HEK293 (cell line): Measurements from ENCODE around the gene SLC10A7.
A peak's percentile ranks its signal among the peaks of the same experiment; 100 is the strongest.

Experiments
- CTCF ChIA-PET: fragments of 350-600 bp; formaldehyde crosslinking; extraction: SDS; loops from one replicate; lab custom pipeline; 2021; ENCODE audit warnings: antibody characterized with exemption; lab: Yijun Ruan, JAX
- POLR2A ChIA-PET: fragments of 300-600 bp; formaldehyde crosslinking; extraction: SDS; loops from one replicate; lab custom pipeline; 2020; ENCODE audit warnings: antibody characterized with exemption, inconsistent platforms; lab: Yijun Ruan, JAX
- H3K27ac ChIP-seq: fragments of 200-500 bp; sonication (Bioruptor generic); 2 replicates; pipeline ENCODE4 v1.5.1; 2014; ENCODE audit warnings: low read depth, low read length, control low read depth, inconsistent platforms; ENCODE audit errors: extremely low read depth
- H3K36me3 ChIP-seq, 2 experiments: fragments of 200-500 bp in 1 of 2; sonication (Bioruptor generic) in 1 of 2; 1 replicate in 1 of 2; 2 replicates in 1 of 2; pipeline ENCODE4 v1.5.1; 2014 to 2017; ENCODE audit warnings: inconsistent platforms in 2 of 2, low read length in 2 of 2; ENCODE audit not compliant: control insufficient read depth in 2 of 2, insufficient read depth in 1 of 2
- H3K4me1 ChIP-seq: fragments of 200-500 bp; sonication (Bioruptor generic); 2 replicates; pipeline ENCODE4 v1.5.1; 2014; ENCODE audit warnings: mild to moderate bottlenecking, low read length, inconsistent platforms; ENCODE audit not compliant: control insufficient read depth, insufficient read depth
- H3K4me3 ChIP-seq: 2 replicates; pipeline ENCODE4 v1.5.1; 2011; ENCODE audit warnings: low read depth, mild to moderate bottlenecking, control low read depth, low read length, moderate library complexity
- H3K9me3 ChIP-seq: fragments of 200-500 bp; sonication (Bioruptor generic); 2 replicates; pipeline ENCODE4 v1.5.1; 2014; ENCODE audit warnings: low read depth, low read length, inconsistent platforms; ENCODE audit not compliant: control insufficient read depth, insufficient read depth
- HOXA7 ChIP-seq: sonication (generic); formaldehyde crosslinking; IDR thresholded peaks from 2 replicates; pipeline ENCODE4 v1.8.1; 2022; ENCODE audit warnings: missing genetic modification reagents, borderline replicate concordance
- KLF8 ChIP-seq: fragments of 450-650 bp; formaldehyde crosslinking; IDR thresholded peaks from 2 replicates; pipeline ENCODE4 v1.5.1; 2016; ENCODE audit warnings: missing biosample characterization, missing genetic modification characterization
- OVOL3 ChIP-seq: fragments of 450-650 bp; formaldehyde crosslinking; IDR thresholded peaks from 2 replicates; pipeline ENCODE4 v1.5.1; 2016; ENCODE audit warnings: missing biosample characterization, missing genetic modification characterization
- SETDB1 ChIP-seq: IDR thresholded peaks from one replicate; pipeline ENCODE4 v1.6.1; 2017; ENCODE audit warnings: mild to moderate bottlenecking, low read length, moderate library complexity, mixed read lengths; ENCODE audit not compliant: insufficient read length
- SP7 ChIP-seq: fragments of 450-650 bp; formaldehyde crosslinking; IDR thresholded peaks from 2 replicates; pipeline ENCODE4 v1.5.1; 2016; ENCODE audit warnings: missing biosample characterization, missing genetic modification characterization
- WT1 ChIP-seq: fragments of 450-650 bp; formaldehyde crosslinking; IDR thresholded peaks from 2 replicates; pipeline ENCODE4 v1.5.1; 2016; ENCODE audit warnings: missing biosample characterization, missing genetic modification characterization
- ZNF239 ChIP-seq: fragments of 450-650 bp; formaldehyde crosslinking; IDR thresholded peaks from 2 replicates; pipeline ENCODE4 v1.5.1; 2016; ENCODE audit warnings: missing biosample characterization, missing genetic modification characterization
- ZNF394 ChIP-seq: fragments of 450-650 bp; formaldehyde crosslinking; IDR thresholded peaks from 2 replicates; pipeline ENCODE4 v1.5.1; 2016; ENCODE audit warnings: missing biosample characterization, missing genetic modification characterization, mild to moderate bottlenecking, moderate library complexity, borderline replicate concordance
- ZNF521 ChIP-seq: fragments of 450-650 bp; formaldehyde crosslinking; IDR thresholded peaks from 2 replicates; pipeline ENCODE4 v1.5.1; 2017; ENCODE audit warnings: missing biosample characterization, mild to moderate bottlenecking, missing genetic modification characterization
- ZNF561 ChIP-seq: fragments of 450-650 bp; IDR thresholded peaks from 2 replicates; pipeline ENCODE4 v1.5.1; 2018; ENCODE audit warnings: missing biosample characterization, missing genetic modification characterization, borderline replicate concordance
- ZNF707 ChIP-seq: fragments of 450-650 bp; formaldehyde crosslinking; IDR thresholded peaks from 2 replicates; pipeline ENCODE4 v1.5.1; 2016; ENCODE audit warnings: missing biosample characterization, missing genetic modification characterization
- TF ChIP-seq, protein P1 (sequence below): fragments of 450-650 bp; formaldehyde crosslinking; IDR thresholded peaks from 2 replicates; pipeline ENCODE4 v1.5.1; 2016; ENCODE audit warnings: missing biosample characterization, missing genetic modification characterization
- TF ChIP-seq, protein P2 (sequence below): fragments of 450-650 bp; formaldehyde crosslinking; IDR thresholded peaks from 2 replicates; pipeline ENCODE4 v1.5.1; 2016; ENCODE audit warnings: missing biosample characterization, missing genetic modification characterization
- TF ChIP-seq, protein P3 (sequence below): fragments of 450-650 bp; formaldehyde crosslinking; IDR thresholded peaks from 2 replicates; pipeline ENCODE4 v1.5.1; 2016; ENCODE audit warnings: missing biosample characterization, missing genetic modification characterization
- TF ChIP-seq, protein P4 (sequence below): fragments of 450-650 bp; formaldehyde crosslinking; IDR thresholded peaks from 2 replicates; pipeline ENCODE4 v1.5.1; 2016; ENCODE audit warnings: missing biosample characterization, missing genetic modification characterization
- TF ChIP-seq, protein P5 (sequence below): fragments of 450-650 bp; formaldehyde crosslinking; IDR thresholded peaks from 2 replicates; pipeline ENCODE4 v1.5.1; 2016; ENCODE audit warnings: missing biosample characterization, missing genetic modification characterization, low read depth

SLC10A7 gene

DNA sequence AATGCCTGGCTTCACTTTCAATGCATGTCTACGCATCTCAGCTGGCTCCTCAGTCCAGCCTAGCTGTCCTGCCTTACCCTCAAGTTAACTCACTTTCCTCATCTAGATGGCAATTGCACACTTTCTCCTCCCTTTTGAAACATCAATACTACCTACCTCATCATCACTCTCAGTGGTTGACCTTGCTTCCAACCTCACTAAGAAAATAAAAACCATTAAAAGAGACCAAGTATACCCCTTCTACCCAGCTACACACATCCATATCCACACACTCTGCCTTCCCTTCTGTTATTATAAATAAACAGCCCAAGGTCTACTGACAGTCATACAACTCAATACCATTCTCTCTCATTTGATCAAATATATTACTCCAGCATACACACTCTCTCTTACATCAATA, 21.5 kb downstream of the SLC10A7 start:
- CTCF ChIA-PET, result no interaction called here

DNA sequence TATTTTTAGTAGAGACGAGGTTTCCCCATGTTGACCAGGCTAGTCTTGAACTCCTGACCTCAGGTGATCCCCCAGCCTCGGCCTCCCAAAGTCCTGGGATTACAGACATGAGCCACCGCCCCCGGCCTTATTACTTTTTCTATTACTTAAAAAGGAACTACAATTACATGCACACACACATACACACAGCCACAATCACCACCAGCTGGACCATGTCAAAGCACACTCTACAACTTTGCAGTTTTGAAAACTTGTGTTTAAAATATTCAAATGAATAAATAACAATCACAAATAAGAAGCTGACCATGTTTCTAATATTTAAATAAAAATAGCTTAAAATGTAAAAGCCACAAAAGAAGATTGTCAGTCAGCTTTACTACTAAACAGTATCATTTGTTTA, 23.4 kb downstream of the SLC10A7 start:
- ChIA-PET CTCF (no interaction called here), POLR2A (no interaction called here)
- H3K27ac ChIP-seq, result no peak overlapping the region
- H3K4me3 ChIP-seq, result no peak overlapping the region
- H3K36me3 ChIP-seq, result peaks cover 0 to 7% of the 10 kb centered on the region in 2 experiments; a peak in 1 of 3 replicates
- no peaks in the 10 kb centered on the region for H3K4me1 ChIP-seq
- no peak for TF ChIP-seq ZNF394 (tag by site-specific recombination)
- no peak for TF ChIP-seq KLF8
- TF ChIP-seq OVOL3 (tag by site-specific recombination), result no peak
- H3K9me3 ChIP-seq, result no peaks in the 10 kb centered on the region

More for the DNA sequence above, 21.5 kb downstream of the SLC10A7 start:
- POLR2A ChIA-PET, result no interaction called here
- H3K4me3 ChIP-seq, result no peak overlapping the region
- no peaks in the 10 kb centered on the region for H3K9me3 ChIP-seq
- no peaks in the 10 kb centered on the region for H3K4me1 ChIP-seq
- H3K27ac ChIP-seq, result no peak overlapping the region
- H3K36me3 ChIP-seq, result peaks cover 0 to 11% of the 10 kb centered on the region in 2 experiments; a peak in 1 of 3 replicates
- TF ChIP-seq HOXA7 (CRISPR knock-in tag) (no peak), OVOL3 (tag by site-specific recombination) (no peak), ZNF521 (no peak), ZNF707 (tag by site-specific recombination) (no peak), SP7 (tag by site-specific recombination) (no peak)
- TF ChIP-seq, protein P1, sequence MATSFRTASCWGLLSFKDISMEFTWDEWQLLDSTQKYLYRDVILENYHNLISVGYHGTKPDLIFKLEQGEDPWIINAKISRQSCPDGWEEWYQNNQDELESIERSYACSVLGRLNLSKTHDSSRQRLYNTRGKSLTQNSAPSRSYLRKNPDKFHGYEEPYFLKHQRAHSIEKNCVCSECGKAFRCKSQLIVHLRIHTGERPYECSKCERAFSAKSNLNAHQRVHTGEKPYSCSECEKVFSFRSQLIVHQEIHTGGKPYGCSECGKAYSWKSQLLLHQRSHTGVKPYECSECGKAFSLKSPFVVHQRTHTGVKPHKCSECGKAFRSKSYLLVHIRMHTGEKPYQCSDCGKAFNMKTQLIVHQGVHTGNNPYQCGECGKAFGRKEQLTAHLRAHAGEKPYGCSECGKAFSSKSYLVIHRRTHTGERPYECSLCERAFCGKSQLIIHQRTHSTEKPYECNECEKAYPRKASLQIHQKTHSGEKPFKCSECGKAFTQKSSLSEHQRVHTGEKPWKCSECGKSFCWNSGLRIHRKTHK, result no peak
- TF ChIP-seq, protein P2, sequence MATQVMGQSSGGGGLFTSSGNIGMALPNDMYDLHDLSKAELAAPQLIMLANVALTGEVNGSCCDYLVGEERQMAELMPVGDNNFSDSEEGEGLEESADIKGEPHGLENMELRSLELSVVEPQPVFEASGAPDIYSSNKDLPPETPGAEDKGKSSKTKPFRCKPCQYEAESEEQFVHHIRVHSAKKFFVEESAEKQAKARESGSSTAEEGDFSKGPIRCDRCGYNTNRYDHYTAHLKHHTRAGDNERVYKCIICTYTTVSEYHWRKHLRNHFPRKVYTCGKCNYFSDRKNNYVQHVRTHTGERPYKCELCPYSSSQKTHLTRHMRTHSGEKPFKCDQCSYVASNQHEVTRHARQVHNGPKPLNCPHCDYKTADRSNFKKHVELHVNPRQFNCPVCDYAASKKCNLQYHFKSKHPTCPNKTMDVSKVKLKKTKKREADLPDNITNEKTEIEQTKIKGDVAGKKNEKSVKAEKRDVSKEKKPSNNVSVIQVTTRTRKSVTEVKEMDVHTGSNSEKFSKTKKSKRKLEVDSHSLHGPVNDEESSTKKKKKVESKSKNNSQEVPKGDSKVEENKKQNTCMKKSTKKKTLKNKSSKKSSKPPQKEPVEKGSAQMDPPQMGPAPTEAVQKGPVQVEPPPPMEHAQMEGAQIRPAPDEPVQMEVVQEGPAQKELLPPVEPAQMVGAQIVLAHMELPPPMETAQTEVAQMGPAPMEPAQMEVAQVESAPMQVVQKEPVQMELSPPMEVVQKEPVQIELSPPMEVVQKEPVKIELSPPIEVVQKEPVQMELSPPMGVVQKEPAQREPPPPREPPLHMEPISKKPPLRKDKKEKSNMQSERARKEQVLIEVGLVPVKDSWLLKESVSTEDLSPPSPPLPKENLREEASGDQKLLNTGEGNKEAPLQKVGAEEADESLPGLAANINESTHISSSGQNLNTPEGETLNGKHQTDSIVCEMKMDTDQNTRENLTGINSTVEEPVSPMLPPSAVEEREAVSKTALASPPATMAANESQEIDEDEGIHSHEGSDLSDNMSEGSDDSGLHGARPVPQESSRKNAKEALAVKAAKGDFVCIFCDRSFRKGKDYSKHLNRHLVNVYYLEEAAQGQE, result no peak
- TF ChIP-seq, protein P3, sequence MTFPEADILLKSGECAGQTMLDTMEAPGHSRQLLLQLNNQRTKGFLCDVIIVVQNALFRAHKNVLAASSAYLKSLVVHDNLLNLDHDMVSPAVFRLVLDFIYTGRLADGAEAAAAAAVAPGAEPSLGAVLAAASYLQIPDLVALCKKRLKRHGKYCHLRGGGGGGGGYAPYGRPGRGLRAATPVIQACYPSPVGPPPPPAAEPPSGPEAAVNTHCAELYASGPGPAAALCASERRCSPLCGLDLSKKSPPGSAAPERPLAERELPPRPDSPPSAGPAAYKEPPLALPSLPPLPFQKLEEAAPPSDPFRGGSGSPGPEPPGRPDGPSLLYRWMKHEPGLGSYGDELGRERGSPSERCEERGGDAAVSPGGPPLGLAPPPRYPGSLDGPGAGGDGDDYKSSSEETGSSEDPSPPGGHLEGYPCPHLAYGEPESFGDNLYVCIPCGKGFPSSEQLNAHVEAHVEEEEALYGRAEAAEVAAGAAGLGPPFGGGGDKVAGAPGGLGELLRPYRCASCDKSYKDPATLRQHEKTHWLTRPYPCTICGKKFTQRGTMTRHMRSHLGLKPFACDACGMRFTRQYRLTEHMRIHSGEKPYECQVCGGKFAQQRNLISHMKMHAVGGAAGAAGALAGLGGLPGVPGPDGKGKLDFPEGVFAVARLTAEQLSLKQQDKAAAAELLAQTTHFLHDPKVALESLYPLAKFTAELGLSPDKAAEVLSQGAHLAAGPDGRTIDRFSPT, result no peak

DNA sequence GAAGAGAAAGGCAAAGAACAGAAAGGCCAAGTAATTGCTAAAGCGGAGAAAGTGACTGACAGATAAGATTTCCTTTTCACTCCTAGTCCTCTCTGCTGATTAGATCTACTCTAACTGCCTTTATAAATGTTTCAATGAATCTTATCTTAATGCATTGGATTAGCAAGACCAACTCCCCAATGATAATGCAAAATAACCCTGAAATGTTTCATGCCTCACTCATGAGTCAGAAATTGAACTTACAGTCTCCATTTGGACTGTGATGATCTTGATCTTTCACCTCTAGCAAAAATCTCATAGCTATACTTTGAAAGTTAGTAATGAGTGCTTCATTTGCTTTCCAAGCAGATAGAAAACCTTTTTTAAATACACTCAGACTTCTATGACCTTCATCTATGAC, 26.5 kb downstream of the SLC10A7 start:
- no peak overlapping the region for H3K27ac ChIP-seq
- no peak overlapping the region for H3K4me3 ChIP-seq
- no peaks in the 10 kb centered on the region for H3K9me3 ChIP-seq
- H3K36me3 ChIP-seq, result no peaks in the 10 kb centered on the region
- TF ChIP-seq ZNF239 (no peak), SETDB1 (no peak), ZNF561 (tag by site-specific recombination) (no peak), WT1 (tag by site-specific recombination) (0 out of 2 replicates have a peak, but pooled peaks have one; percentile 28)
- TF ChIP-seq, protein P4, sequence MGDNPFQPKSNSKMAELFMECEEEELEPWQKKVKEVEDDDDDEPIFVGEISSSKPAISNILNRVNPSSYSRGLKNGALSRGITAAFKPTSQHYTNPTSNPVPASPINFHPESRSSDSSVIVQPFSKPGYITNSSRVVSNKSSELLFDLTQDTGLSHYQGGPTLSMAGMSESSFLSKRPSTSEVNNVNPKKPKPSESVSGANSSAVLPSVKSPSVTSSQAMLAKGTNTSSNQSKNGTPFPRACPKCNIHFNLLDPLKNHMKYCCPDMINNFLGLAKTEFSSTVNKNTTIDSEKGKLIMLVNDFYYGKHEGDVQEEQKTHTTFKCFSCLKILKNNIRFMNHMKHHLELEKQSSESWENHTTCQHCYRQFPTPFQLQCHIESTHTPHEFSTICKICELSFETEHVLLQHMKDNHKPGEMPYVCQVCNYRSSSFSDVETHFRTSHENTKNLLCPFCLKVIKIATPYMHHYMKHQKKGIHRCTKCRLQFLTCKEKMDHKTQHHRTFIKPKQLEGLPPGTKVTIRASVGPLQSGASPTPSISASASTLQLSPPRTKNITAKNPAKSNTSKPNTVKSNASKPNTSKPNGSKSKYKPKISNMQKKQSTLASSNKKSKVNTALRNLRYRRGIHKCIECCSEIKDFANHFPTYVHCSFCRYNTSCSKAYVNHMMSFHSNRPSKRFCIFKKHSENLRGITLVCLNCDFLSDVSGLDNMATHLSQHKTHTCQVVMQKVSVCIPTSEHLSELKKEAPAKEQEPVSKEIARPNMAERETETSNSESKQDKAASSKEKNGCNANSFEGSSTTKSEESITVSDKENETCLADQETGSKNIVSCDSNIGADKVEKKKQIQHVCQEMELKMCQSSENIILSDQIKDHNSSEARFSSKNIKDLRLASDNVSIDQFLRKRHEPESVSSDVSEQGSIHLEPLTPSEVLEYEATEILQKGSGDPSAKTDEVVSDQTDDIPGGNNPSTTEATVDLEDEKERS (tag by site-specific recombination), result no peak
- TF ChIP-seq, protein P5, sequence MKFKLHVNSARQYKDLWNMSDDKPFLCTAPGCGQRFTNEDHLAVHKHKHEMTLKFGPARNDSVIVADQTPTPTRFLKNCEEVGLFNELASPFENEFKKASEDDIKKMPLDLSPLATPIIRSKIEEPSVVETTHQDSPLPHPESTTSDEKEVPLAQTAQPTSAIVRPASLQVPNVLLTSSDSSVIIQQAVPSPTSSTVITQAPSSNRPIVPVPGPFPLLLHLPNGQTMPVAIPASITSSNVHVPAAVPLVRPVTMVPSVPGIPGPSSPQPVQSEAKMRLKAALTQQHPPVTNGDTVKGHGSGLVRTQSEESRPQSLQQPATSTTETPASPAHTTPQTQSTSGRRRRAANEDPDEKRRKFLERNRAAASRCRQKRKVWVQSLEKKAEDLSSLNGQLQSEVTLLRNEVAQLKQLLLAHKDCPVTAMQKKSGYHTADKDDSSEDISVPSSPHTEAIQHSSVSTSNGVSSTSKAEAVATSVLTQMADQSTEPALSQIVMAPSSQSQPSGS (tag by site-specific recombination), result no peak
- TF ChIP-seq, all 188 proteins: peak for 1
- no peaks in the 10 kb centered on the region for H3K4me1 ChIP-seq
- CTCF ChIA-PET, result interaction anchor here (0.5 kb wide), 1 partner anchor 15 kb away, joined by 3 read pairs; no protein-coding TSS in a partner anchor
- POLR2A ChIA-PET, result no interaction called here
